HG03571 (cell line): Measurements from ENCODE around the gene FGD6.
"Not testable (repeated sequence)": the region's sequence is repeated elsewhere in the genome, so short reads cannot be mapped to it uniquely, and the experiment has no call there.

Experiments used
- ATAC-seq: cut with Tn5 transposase; IDR thresholded peaks from one replicate; pipeline ENCODE4 v1.9.1; 2021; ENCODE audit not compliant: unreplicated experiment

Gene FGD6

GRCh38 chr12:95182868-95183415 is 34.3 kb downstream of the FGD6 start:
- no peak for ATAC-seq

GRCh38 chr12:95181103-95181502 is 36.2 kb downstream of the FGD6 start:
- no peak for ATAC-seq

- no peak for ATAC-seq
Measured at GRCh38 chr12:95179011-95179410, 38.3 kb downstream of the FGD6 start.

- ATAC-seq = no peak
Measured at GRCh38 chr12:95178136-95178535, 39.1 kb downstream of the FGD6 start.

GRCh38 chr12:95177201-95177768 is 40.0 kb downstream of the FGD6 start:
- no peak for ATAC-seq

GRCh38 chr12:95173392-95174251 is 43.6 kb downstream of the FGD6 start:
- no peak for ATAC-seq

- no peak for ATAC-seq
Measured at GRCh38 chr12:95169368-95169767, 47.9 kb downstream of the FGD6 start.

- no peak for ATAC-seq
Measured at GRCh38 chr12:95168746-95169145, 48.5 kb downstream of the FGD6 start.

- ATAC-seq = no peak
Measured at GRCh38 chr12:95164656-95165055, 52.6 kb downstream of the FGD6 start.

GRCh38 chr12:95158919-95159318 is 58.3 kb downstream of the FGD6 start:
- ATAC-seq = no peak

- ATAC-seq = no peak
Measured at GRCh38 chr12:95151821-95152220, 65.4 kb downstream of the FGD6 start.

- no peak for ATAC-seq
Measured at GRCh38 chr12:95151406-95151805, 65.9 kb downstream of the FGD6 start.

- ATAC-seq = no peak
Measured at GRCh38 chr12:95150501-95150900, 66.8 kb downstream of the FGD6 start.

GRCh38 chr12:95147866-95148265 is 69.4 kb downstream of the FGD6 start:
- ATAC-seq = no peak

- no peak for ATAC-seq
Measured at GRCh38 chr12:95146769-95147168, 70.5 kb downstream of the FGD6 start.

GRCh38 chr12:95143621-95144205 is 73.6 kb downstream of the FGD6 start:
- ATAC-seq = no peak

GRCh38 chr12:95142431-95143151 is 74.7 kb downstream of the FGD6 start:
- no peak for ATAC-seq

GRCh38 chr12:95141310-95141709 is 76.0 kb downstream of the FGD6 start:
- no peak for ATAC-seq

- ATAC-seq = not testable (repeated sequence)
Measured at GRCh38 chr12:95138031-95138430, 79.2 kb downstream of the FGD6 start.

- no peak for ATAC-seq
Measured at GRCh38 chr12:95136598-95136997, 80.7 kb downstream of the FGD6 start.

- ATAC-seq = no peak
Measured at GRCh38 chr12:95134085-95134484, 83.2 kb downstream of the FGD6 start.
